Stimulated activated CD8-positive, alpha-beta memory T cell treated with anti-CD3 and anti-CD28 coated beads, Interleukin-12 subunit alpha, Interleukin-12 subunit beta, amount 100 ng/mL, for 4 hours (primary cell): ENCODE measurements around the gene KLHL41.
A peak's percentile ranks its signal among the peaks of the same experiment; 100 is the strongest.

ENCODE experiments used
- DNase-seq: peaks from one replicate; pipeline ENCODE4 v3.0.0-alpha.2; 2020; ENCODE audit warnings: low read depth

KLHL41 gene

GRCh38 chr2:169509298-169509885 is at the start of gene KLHL41:
KLHL41 (plus strand) TSS chr2:169509702; CDS start chr2:169509779, 77 bp downstream.
- DNase-seq = no peak

GRCh38 chr2:169461143-169461542 is 48.4 kb upstream of the KLHL41 start:
- DNase-seq = no peak

GRCh38 chr2:169462896-169463695 is 46.4 kb upstream of the KLHL41 start:
- DNase-seq = no peak

- no peak for DNase-seq
Observed at GRCh38 chr2:169464466-169464865, 45.0 kb upstream of the KLHL41 start.

GRCh38 chr2:169464882-169465281 is 44.6 kb upstream of the KLHL41 start:
- DNase-seq = no peak

GRCh38 chr2:169468841-169469240 is 40.7 kb upstream of the KLHL41 start:
- no peak for DNase-seq

- DNase-seq = no peak
Observed at GRCh38 chr2:169469952-169470572, 39.4 kb upstream of the KLHL41 start.

GRCh38 chr2:169472249-169472648 is 37.3 kb upstream of the KLHL41 start:
- DNase-seq = no peak

GRCh38 chr2:169476459-169476858 is 33.0 kb upstream of the KLHL41 start:
- DNase-seq = no peak

- DNase-seq = no peak
Observed at GRCh38 chr2:169478339-169478738, 31.2 kb upstream of the KLHL41 start.

- no peak for DNase-seq
Observed at GRCh38 chr2:169478745-169479256, 30.7 kb upstream of the KLHL41 start.

- peak; percentile 46 for DNase-seq
Observed at GRCh38 chr2:169479257-169480078, 30.0 kb upstream of the KLHL41 start, which contains the start of gene BBS5. BBS5 (plus strand) TSS chr2:169479494; CDS start chr2:169479554, 60 bp downstream.

GRCh38 chr2:169480079-169480465 is 29.4 kb upstream of the KLHL41 start:
- no peak for DNase-seq

- DNase-seq = no peak
Observed at GRCh38 chr2:169485650-169486138, 23.8 kb upstream of the KLHL41 start.

GRCh38 chr2:169486487-169486886 is 23.0 kb upstream of the KLHL41 start:
- DNase-seq = no peak

GRCh38 chr2:169490834-169491233 is 18.7 kb upstream of the KLHL41 start:
- no peak for DNase-seq

GRCh38 chr2:169491378-169491777 is 18.1 kb upstream of the KLHL41 start:
- DNase-seq = no peak

- DNase-seq = no peak
Observed at GRCh38 chr2:169493360-169493759, 16.1 kb upstream of the KLHL41 start.

GRCh38 chr2:169495310-169495928 is 14.1 kb upstream of the KLHL41 start:
- DNase-seq = no peak

GRCh38 chr2:169504651-169505050 is 4.9 kb upstream of the KLHL41 start:
- no peak for DNase-seq

GRCh38 chr2:169507698-169508097 is 1.8 kb upstream of the KLHL41 start:
- DNase-seq = no peak
